ENCODE measurements around the gene KRTAP10-2. TPM values are rescaled to one million over a fixed set of nuclear protein-coding genes. Genes with fewer than 3 reads are reported as not detected.
"Not testable (repeated sequence)": the region's sequence is repeated elsewhere in the genome, so short reads cannot be mapped to it uniquely, and the experiment has no call there.

Gene KRTAP10-2
- total RNA-seq, 1 donor from 2014 or later = not detected

DNA sequence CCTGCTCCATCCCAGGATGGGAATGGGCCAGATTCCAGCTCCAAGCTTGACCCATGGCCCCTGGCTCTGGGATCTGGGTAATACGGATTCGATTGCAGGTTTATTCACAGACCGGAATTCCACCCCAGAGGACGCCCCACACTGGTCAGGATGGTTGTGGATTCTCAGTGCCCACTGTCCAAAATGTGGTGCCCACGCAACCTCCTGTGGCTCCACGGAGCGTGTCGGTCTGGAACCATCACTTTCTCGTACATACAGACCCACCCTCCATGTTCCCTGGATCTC, 42.9 kb downstream of the KRTAP10-2 start:
- TF ChIP-seq, protein P1, sequence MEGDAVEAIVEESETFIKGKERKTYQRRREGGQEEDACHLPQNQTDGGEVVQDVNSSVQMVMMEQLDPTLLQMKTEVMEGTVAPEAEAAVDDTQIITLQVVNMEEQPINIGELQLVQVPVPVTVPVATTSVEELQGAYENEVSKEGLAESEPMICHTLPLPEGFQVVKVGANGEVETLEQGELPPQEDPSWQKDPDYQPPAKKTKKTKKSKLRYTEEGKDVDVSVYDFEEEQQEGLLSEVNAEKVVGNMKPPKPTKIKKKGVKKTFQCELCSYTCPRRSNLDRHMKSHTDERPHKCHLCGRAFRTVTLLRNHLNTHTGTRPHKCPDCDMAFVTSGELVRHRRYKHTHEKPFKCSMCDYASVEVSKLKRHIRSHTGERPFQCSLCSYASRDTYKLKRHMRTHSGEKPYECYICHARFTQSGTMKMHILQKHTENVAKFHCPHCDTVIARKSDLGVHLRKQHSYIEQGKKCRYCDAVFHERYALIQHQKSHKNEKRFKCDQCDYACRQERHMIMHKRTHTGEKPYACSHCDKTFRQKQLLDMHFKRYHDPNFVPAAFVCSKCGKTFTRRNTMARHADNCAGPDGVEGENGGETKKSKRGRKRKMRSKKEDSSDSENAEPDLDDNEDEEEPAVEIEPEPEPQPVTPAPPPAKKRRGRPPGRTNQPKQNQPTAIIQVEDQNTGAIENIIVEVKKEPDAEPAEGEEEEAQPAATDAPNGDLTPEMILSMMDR (IDR thresholded peaks at IDR 0.05) = no peak
- Mint-ChIP-seq H3K4me1 (ENCODE audit: low read depth) (peaks cover 7% of the 10 kb centered on the region), H3K9me3 (ENCODE audit: low read depth) (no peaks in the 10 kb centered on the region)

DNA sequence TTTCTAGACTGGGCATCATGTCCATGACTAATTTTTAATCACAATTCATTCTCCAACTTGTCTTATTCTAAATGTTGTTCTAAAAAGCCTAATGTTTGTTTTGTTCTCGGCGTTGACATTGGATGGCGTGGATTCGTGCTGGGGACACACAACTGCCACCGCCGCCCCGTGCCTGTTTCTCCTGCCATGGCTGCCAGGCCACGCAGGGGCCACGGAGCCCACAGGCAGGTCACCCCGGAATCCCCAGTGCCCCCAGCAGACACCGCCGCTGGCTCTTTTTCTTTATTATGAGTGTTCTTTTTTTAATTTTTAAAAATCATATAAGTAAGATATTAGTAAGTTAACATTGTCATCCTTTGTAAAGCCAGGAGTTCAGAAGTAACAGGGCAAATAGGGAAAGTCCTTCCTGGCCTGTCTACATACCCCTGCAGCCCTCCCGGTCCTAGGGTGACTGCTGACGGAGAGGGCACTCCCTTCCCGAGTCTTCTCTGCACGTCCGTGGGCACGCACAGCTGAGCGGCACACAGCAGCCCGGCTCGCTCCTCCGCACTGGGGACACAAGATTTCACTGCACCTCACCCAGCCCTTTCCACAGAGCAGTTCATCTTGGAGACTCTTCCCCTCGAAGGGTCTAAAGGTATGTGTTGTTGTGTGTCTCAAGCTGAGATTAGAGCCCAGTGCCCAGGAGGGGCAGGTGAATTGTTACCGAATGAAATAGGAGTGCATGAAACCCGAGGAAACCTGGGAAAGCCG, 43.5 kb downstream of the KRTAP10-2 start:
- TF ChIP-seq, protein P1 (IDR thresholded peaks at IDR 0.05) = no peak
- peaks cover 7% of the 10 kb centered on the region for H3K4me1 Mint-ChIP-seq (ENCODE audit: low read depth)
- H3K27ac Mint-ChIP-seq (ENCODE audit: unreplicated experiment) = no peak overlapping the region
- H3K27me3 Mint-ChIP-seq (ENCODE audit: low read depth) = peaks cover 6% of the 10 kb centered on the region
- no peaks in the 10 kb centered on the region for H3K9me3 Mint-ChIP-seq (ENCODE audit: low read depth)
- no peaks in the 10 kb centered on the region for H3K36me3 Mint-ChIP-seq (ENCODE audit: low read depth)
- peak; percentile 57 for DNase-seq (ENCODE audit: low spot score)
- no peak overlapping the region for H3K4me3 Mint-ChIP-seq (ENCODE audit: unreplicated experiment)

More for the DNA sequence above, 42.9 kb downstream of the KRTAP10-2 start:
- Mint-ChIP-seq H3K27me3 (ENCODE audit: low read depth) (peaks cover 6% of the 10 kb centered on the region), H3K4me3 (ENCODE audit: unreplicated experiment) (no peak overlapping the region), H3K27ac (ENCODE audit: unreplicated experiment) (no peak overlapping the region), H3K36me3 (ENCODE audit: low read depth) (no peaks in the 10 kb centered on the region)
- DNase-seq (ENCODE audit: low spot score) = no peak

DNA sequence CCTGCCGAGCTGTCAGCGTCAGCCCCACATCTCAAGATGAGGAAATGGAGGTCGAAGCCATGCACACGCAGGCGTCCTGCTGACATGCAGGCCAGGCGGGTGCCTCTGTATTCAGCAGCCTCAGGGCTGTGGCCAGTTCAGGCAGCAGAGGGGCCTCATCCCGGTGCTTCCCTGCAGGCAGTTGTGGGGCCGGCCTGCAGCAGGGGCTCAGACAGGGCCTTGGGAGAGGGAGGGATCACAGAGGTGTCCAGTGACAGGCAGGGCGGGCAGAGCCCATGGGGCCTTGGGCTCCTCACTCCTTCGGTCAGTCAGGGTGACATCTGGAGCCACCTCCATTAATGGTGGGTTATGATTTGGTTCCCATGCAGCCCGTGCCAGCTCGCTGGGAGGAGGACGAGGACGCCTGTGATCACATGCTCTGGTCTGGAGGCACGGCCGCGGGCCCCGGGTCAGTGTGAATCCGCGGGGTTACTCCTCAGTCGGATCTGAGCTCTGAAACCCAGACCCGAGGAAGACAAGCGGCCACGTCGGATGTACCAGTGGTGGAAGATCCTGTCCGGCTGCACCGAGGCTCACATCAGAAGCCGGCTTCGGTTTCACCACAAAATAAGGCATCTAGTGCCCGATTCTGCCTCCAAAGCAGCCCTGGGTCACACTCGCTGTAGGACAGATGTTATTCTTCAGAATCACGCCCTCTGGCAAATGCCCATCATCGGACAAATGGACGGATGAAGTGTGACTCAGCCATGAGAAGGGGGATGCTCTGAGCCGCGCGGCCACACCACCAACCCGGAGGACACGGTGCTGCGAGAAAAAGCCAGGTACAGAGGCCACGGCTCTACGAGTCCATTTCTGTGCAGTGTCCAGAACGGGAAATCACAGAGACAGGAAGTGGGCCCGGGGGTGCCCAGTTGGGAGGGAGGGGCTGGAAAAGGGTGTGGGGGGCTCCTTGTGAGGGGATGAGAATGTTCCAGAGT, 44.7 kb downstream of the KRTAP10-2 start:
- no peak overlapping the region for H3K27ac Mint-ChIP-seq (ENCODE audit: unreplicated experiment)
- H3K36me3 Mint-ChIP-seq (ENCODE audit: low read depth) = no peaks in the 10 kb centered on the region
- no peak overlapping the region for H3K4me3 Mint-ChIP-seq (ENCODE audit: unreplicated experiment)
- TF ChIP-seq, protein P1 (IDR thresholded peaks at IDR 0.05) = no peak
- H3K9me3 Mint-ChIP-seq (ENCODE audit: low read depth) = no peaks in the 10 kb centered on the region
- peaks cover 3% of the 10 kb centered on the region for H3K27me3 Mint-ChIP-seq (ENCODE audit: low read depth)
- peak; percentile 88 for DNase-seq (ENCODE audit: low spot score)
- peaks cover 7% of the 10 kb centered on the region for H3K4me1 Mint-ChIP-seq (ENCODE audit: low read depth)

DNA sequence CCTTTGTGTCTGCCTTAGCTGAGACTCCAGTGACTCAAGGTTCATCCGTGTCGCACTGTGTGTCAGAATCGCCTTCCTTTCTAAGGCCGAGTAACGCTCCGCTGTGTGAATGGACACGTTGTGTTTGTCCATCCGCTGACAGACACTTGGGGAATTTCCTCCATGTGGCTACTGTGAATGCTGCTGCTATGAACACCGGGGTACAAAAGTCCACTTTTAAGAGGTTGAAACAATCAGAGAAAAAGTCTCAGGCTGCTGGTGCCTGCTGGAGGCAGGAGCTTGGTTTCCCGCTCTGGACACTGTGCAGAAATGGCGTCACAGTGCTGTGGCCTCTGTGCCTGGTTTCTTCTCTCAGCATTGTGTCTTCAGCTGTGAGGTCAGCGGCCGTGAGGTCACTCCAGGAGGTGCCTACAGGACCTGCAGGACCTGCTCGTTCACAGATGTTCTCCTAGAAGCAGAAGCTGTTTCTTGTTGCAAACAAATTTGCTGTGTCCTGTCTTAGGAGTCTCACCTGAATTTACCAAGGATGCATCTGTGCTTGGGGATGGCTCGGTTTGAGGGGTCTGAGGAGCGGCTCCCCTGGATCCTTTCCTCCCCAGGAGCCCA, 45.5 kb downstream of the KRTAP10-2 start:
- Mint-ChIP-seq H3K4me1 (ENCODE audit: low read depth) (peaks cover 7% of the 10 kb centered on the region), H3K36me3 (ENCODE audit: low read depth) (no peaks in the 10 kb centered on the region), H3K27me3 (ENCODE audit: low read depth) (peaks cover 3% of the 10 kb centered on the region), H3K4me3 (ENCODE audit: unreplicated experiment) (no peak overlapping the region), H3K27ac (ENCODE audit: unreplicated experiment) (no peak overlapping the region), H3K9me3 (ENCODE audit: low read depth) (no peaks in the 10 kb centered on the region)
- TF ChIP-seq, protein P1 (IDR thresholded peaks at IDR 0.05) = no peak
- peak; percentile 51 for DNase-seq (ENCODE audit: low spot score)

DNA sequence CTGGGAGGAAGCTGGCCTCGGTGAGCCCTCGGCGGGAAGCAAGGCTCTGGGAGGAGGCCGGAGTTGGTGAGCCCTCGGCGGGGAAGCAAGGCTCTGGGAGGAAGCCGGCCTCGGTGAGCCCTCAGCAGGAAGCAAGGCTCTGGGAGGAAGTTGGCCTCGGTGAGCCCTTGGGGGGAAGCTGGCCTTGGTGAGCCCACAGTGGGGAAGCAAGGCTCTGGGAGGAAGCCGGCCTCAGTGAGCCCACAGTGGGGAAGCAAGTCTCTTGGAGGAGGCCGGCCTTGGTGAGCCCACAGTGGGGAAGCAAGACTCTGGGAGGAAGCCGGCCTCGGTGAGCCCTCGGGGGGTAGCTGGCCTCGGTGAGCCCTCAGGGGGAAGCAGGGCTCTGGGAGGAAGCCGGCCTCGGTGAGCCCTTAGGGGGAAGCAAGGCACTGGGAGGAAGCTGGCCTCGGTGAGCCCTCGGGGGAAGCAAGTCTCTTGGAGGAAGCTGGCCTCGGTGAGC, 47.4 kb downstream of the KRTAP10-2 start:
- Mint-ChIP-seq H3K4me3 (ENCODE audit: unreplicated experiment) (no peak overlapping the region), H3K4me1 (ENCODE audit: low read depth) (peaks cover 7% of the 10 kb centered on the region), H3K9me3 (ENCODE audit: low read depth) (no peaks in the 10 kb centered on the region), H3K27ac (ENCODE audit: unreplicated experiment) (no peak overlapping the region), H3K27me3 (ENCODE audit: low read depth) (peaks cover 3% of the 10 kb centered on the region), H3K36me3 (ENCODE audit: low read depth) (no peaks in the 10 kb centered on the region)
- TF ChIP-seq, protein P1 (IDR thresholded peaks at IDR 0.05) = no peak
- no peak for DNase-seq (ENCODE audit: low spot score)

DNA sequence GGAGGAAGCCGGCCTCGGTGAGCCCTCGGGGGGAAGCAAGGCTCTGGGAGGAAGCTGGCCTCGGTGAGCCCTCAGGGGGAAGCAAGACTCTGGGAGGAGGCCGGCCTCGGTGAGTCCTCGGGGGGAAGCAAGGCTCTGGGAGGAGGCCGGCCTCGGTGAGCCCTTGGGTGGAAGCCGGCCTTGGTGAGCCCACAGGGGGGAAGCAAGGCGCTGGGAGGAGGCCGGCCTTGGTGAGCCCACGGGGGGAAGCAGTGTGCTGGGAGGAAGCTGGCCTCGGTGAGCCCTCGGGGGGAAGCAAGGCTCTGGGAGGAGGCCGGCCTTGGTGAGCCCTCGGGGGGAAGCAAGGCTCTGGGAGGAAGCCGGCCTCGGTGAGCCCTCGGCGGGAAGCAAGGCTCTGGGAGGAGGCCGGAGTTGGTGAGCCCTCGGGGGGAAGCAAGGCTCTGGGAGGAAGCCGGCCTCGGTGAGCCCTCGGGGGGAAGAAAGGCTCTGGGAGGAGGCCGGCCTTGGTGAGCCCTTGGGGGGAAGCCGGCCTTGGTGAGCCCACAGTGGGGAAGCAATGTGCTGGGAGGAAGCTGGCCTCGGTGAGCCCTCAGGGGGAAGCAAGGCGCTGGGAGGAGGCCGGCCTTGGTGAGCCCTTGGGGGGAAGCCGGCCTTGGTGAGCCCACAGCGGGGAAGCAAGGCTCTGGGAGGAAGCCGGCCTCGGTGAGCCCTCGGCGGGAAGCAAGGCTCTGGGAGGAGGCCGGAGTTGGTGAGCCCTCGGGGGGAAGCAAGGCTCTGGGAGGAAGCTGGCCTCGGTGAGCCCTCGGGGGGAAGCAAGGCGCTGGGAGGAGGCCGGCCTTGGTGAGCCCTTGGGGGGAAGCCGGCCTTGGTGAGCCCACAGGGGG, 48.1 kb downstream of the KRTAP10-2 start:
- not testable (repeated sequence) for H3K4me3 Mint-ChIP-seq (ENCODE audit: unreplicated experiment); H3K36me3 Mint-ChIP-seq (ENCODE audit: low read depth); H3K9me3 Mint-ChIP-seq (ENCODE audit: low read depth); DNase-seq (ENCODE audit: low spot score); H3K27ac Mint-ChIP-seq (ENCODE audit: unreplicated experiment); H3K27me3 Mint-ChIP-seq (ENCODE audit: low read depth); H3K4me1 Mint-ChIP-seq (ENCODE audit: low read depth)

Measured in chondrocyte (in vitro differentiated cells).